NCI-H524 (cell line): ENCODE results near the gene TMEM204.

Experiments
- DNase-seq, 2 experiments: peaks; one replicate each; lab custom pipeline; 2025; lab: John Stamatoyannopoulos, UW

The TMEM204 gene

DNA sequence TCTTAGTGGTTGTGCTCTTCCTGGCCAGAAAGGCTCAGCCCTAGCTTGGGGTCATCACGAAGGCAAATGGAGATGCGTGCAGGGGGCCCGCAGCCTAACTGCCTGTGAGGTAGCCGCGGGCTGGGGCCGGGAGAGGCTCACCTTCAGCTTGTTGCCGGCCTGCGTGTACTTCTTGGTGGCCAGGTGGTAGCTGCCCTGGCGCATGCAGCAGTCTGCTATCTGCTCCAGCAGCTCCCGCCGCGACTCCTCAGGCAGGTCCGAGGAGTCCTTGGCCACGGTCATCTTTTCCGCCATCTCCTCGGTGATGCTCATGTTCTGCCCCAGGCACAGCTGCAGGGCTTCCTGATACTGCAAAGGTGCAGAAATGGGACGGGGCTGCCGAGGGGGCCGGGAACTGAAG lies 13.0 kb upstream of the TMEM204 start:
- no peak for DNase-seq

DNA sequence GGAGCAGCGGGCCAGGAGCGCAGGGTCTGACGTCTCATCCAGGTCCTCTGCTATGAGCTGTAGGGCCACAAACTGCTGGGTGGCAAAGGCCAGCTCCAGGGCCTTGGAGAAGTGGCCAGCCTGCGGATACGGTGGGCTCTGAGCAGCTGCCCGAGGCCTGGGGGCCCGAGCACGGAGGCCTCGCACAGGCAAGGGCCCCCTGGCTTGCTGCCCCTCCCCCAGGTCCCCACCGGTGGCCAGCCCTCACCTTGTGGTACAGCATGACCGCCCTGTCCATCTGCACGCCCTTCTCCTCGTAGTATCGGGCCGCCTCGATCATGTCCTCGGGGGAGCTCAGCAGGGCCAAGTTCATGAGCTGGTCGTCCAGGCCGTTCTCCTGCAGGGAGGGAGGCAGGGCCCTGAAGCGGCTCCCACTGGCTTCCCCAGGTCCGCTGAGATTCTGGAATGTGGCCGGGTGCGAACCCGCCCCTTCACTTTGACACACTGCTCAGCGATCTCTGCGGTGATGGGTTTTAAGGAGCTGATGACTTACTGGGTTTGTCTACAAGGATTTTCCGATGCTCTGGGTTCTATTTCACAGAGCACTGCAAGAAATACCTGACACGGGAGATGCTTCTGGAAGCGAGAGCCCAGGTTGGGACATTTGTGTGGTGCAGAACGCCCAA lies 9.8 kb upstream of the TMEM204 start:
- no peak for DNase-seq

DNA sequence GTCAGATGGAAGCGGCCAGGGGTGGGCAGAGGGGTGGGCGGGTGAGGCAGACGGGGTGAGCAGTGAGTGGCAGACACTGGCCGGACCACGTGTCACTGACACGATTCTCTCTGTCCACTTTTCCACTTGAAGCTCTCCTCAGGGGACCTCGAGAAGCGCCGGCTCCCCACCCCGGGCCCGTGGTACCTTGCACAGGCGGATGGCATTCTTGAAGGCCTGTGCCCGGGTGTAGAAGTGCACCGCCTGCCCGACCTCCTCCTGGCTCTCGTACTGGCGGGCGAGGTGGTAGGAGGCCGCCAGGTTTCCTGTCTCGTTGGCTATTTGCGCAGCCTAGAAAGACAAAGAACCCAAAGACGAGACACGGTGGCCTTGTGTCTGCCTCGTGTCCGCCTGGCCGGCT lies 9.1 kb upstream of the TMEM204 start:
- no peak for DNase-seq

DNA sequence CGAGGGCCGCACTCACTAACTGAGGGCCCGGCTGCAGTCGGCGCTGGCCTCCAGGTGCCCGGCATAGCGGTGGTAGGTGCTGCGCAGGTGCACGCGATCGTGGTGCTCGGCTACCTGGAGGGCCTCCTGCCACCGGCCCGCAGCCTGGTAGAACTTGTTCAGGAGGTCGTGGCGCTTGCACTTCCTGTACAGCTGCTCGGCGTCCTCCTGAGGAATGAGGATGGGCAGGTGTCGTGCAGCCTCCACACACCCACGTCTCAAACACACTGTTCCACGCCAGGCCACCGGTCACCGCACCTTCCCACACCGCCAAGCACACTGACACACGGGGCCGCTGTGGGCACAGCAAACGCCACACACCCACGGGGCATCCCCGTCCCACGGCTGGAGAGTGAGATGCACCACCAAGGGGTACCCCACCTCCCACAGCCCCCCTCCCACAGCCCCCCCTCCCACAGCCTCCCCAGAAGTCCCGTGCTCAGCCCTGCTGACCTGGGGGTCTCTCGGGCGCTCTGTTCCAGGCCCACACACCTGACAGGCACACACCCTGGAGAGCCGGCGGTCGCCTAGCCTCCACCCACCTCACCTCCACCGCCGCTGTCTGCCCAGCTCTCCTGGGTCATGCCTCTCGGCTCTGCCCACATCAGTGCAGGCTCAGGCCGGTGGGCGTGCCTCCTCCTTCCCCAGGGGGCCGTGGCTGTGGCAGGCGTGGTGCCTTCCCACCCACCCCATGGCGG lies 7.4 kb upstream of the TMEM204 start:
- DNase-seq, result no peak

DNA sequence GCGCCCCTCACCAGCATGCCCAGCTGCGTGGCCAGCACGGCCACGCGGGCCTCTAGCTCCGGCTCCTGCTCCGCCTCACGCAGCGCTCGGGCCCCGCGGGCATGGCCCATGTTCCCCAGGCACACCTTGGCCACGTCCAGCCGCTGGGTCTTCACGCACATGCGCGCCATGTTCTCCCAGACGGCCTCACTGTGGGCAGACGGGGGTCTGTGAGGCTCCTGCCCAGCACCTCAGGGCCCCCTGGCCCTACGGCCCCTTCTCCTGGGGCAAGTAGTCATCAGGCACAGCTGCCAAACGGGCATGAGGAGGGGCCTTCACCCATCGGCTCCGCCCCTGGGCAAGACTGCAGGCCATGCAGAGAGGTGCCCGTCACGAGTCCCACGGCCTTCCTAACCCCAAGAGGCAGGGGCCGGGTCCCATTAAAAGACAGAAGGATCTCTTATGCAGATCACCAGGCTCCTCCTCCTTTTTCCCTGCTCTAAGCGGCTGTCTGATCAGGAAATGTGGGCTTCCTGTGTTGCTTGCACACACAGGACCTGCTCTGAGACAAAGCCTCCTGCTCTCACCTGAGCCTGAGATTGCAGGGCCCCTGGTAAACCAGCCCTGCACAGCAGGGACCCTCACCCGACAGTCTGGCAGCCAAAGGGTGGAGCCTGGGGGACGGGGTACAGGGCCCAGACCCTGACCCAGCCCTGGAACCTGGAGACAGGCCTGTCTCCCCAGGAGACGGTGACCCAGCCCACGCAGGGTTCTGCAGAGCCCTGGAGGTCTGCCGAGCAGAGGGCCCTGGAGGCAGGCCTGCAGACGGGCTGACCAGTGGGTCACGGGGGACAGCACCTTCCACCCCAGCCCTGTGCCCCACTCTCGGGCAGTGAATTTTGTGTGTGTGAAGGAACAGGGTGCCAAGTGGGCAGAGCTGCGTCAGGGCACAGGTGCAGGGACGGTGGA lies 6.6 kb upstream of the TMEM204 start:
- no peak for DNase-seq

DNA sequence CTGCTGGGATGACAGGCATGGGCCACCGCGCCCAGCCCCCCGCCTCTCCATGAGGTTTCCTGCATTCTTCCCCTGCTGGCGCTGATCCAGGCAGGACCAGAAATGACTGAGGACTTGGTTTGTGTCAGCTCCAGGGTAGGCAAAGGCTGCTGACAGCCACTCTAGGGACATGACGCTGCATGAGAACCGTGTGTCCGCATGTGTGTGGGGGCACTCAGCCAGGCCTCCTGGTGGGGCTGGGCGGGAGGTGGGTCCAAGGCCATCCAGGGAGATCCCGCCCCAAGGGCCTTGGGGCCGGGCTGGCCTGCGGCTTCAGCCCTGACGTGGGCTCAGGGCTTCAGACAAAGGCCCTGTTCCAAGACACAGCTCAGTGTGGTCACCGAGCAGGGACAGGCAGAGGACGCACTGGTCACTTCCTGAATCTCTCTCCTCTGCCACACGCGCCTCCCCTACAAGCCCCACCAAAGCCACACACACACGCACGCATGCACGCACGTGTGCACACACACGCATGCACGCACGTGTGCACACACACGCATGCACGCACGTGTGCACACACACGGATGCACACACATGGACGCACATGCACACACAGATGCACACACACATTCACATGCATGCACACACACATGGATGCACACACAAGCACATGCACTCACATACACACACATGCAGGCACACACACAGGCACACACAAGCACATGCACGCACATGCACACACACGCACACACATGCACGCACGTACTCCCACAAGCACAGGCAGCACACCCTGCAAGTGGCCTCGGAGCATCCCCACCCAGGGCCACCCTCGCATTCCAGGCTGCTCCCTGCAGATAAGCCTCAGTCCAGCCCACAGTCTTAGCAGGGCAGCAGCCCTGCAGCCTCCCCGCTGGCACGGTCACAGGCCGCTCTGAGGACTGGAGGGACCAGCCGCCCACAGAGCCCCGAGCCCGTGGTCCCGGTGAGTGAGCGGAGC lies 5.3 kb upstream of the TMEM204 start:
- DNase-seq, result no peak

DNA sequence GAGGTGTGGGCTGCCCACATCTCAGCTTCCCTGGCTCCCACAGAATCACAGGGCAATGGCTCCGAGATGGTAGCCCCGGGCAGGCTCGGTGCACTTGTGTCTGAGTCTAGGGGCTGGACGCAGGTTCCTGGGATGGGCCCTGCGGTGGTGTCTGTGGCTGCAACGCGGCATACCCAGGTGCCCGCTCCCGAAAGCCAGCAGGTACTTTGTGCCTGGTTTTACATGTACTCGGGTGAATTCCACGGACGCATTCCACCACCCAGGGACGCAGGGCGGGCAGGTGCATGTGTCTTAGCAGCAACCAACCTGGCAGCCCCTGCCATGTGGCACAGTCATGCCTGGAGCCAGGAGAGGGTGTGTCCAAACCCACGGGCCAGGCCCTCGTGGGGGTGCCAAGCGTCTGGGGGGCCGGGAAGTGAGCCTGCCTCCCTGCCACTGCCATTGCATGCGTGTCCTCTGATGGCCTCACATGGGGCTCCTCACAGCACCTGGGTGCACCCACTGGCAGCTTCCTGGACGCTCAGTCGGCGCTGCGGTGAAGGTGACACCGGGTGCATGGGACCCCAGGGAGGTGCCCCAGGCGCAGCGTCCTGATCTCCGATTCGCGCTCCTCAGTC lies 4.4 kb upstream of the TMEM204 start:
- DNase-seq, result no peak

DNA sequence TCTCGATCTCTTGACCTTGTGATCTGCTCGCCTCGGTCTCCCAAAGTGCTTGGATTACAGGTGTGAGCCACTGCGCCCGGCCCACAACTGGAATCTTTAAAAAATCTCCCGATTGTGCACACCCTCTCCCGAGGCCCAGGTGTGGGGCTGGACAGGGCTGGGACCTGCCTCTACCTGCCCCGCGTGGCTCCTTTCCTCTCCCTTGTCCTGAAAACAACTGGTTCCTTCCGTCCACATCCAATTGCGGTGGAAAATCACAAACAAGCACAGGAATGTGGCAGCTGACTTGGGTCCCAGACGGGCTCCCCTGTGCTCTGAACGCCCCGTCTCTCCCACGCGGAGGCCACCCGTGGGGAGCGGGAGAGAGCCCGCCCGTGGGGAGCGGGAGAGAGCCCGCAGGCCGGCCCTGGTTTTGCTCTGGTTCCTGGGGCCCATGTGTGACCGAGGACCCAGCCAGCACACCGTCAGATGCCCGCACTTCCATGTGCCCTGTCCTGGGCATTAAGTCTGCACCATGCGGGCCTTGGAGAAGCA lies 3.0 kb upstream of the TMEM204 start:
- no peak for DNase-seq

DNA sequence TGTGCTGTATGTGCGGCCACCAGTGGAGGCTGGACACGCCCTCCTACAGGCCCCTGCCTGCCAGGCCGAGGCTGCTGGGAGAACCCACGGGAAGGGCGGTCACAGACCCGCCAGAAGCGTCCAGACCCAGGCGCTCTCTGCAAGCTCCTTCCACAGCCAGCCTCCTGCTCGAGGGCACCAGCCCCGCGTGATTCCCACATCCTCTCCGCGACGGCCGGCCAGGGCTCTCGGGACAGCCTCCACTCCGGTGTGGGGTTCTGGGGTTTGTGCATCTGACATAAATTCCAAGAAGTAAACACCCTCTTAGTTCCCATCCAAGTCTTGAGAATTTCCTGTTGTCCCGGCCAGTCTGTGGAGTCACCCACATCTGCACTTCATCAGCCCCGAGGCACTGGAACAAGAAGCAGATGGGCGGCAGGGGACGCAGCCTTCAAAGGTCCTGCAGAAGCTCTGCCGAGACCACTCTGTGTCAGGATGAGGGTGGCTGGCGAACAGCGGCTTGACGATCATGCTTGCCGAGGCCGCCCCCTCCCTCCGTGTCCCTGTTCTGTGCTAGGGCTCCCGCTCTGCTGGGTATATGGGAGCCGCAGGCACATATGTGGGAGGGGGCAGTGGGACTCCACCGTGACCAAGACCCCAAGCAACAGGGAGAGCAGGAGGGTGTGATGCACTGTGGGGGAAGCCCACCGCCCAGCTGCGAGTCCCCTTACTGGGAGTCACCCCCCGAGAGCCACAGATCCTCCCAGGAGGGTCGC lies 2.4 kb upstream of the TMEM204 start:
- DNase-seq, result no peak

DNA sequence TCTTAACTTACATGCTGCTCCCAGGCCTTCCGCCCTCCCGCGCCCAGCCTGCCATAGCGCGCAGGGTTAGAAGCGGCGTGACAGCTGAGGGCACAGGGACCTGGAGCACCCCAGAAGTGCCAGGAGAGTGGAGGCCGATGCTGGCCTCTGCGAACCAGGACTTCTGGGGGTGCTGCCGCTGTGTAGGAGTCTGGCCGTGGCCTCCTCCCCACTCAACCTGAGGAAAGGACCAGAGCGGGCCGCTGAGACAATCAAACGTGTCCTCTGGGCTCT lies 1.9 kb upstream of the TMEM204 start:
- no peak for DNase-seq

DNA sequence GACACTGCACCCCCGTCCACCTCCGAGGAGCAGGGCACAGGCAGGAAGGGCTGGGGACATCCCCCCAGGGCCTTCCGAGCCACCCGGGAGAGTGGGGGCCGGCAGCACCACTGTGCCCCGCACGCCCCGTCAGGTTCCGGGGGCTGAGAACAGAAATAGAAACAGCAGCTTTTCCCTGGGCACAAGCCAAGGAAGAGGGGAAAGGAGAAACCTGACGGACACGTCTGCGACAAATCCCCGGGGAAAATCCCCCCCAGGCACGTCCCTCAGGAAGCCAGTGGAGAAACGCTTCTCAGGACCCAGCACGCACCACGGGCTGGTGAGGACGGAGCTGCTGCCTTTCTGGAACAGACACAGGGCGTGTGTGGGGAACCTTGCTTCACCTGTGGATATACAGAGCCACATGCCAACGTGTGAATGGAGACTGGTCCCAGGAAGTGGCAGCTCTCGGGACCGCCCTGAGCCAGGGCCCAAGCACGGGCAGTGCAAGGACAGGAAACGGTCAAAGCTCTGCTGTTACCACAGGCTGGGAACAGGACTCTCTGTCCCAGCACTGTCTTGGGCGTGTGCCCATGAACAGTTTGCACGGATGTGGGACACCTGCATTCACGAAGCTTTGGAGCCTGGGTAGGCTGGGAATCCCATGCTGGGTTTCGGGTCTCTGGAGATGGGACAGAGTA lies 1.2 kb upstream of the TMEM204 start:
- DNase-seq, result no peak

DNA sequence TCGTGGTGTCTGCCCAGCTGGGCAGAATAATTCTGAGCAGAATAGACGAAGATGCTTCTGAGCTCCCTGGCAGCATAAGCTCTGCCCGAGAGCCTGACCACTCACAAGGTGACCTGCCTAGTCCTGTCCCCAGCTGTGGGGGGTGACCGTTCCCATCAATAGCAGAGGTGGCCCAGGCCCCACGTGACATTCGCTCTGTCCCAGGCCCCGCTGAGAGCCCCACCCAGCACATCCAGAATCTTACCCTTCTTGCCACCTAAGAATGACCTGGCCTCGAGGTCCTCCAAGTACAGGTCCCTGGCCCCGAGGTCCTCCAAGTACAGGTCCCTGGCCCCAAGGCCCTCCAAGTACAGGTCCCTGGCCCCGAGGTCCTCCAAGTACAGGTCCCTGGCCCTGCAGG lies 695 bp upstream of the TMEM204 start:
- DNase-seq, result no peak

DNA sequence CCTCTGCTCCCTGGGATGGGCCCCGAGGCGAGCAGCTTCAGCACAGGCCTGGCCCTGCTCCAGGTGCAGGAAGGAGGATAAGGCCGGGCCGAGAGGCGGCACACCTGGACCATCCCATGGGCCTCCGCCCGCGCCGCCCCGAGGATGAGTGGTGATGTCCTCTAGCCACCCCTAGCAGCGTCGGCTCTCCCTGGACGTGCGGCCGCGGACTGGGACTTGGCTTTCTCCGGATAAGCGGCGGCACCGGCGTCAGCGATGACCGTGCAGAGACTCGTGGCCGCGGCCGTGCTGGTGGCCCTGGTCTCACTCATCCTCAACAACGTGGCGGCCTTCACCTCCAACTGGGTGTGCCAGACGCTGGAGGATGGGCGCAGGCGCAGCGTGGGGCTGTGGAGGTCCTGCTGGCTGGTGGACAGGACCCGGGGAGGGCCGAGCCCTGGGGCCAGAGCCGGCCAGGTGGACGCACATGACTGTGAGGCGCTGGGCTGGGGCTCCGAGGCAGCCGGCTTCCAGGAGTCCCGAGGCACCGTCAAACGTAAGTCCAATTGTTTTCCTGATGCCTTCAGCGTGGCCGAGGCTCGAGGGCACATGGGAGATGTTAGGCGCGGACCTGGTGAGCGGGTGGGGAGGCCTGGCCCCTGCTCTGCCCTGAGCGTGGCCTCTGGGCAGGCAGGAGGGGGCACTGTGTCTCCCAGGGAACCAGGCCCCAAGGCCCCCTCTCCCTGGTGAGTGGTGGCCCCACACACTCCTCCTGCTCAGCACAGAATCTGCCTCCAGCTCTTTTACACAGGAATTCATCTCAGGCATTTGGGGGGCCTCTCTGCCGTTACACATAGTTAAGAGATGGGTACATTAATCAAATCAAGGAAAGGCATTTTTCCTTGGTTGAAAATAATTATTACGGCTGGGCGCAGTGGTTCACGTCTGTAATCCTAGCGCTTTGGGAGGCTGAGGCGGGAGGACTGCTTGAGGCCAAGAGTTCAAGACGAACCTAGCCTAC lies 855 bp downstream of the TMEM204 start:
- DNase-seq, result no peak

DNA sequence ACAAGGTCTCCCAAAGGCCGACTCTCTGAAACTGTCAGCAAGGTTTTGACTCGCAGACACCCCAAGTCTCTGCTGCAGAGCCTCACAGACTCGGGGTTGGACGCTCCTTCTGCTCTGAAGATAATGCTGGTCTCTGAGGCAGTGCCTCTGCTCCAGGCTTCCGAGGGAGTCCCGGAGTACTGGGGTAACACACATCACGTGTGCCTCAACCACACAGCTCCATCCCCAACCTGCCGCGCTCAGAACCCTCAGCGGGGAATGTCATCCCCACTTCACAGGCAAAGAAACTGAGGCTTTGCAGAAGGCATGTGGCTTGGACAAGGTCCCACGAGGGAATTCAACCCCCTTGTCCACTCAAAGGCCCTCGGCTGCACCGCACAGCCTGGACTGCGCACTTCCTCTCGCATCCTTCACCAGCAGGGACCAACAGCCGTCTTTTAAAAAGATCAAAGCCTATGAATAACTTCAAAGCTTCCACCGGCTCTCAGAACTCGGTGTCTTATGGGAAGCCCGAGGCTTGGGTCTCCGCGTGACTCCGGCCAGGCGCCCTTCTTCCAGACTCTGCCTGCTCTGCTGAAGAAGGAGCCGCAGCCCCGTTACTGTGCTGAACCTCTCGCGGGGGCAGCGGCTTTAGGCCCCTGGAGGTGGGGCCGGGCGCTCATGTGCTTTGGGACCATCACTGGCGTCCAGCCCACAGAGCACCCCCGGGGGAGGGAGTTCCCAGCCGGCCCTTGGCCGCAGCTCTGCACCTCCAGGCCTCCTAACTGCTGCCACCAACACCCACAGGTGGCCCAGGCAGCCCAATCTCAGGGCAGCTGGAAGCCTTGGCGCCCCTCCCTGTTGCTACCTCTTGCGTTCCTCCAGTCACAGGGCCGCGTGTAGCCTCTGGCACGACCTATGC lies 2.2 kb downstream of the TMEM204 start:
- no peak for DNase-seq

DNA sequence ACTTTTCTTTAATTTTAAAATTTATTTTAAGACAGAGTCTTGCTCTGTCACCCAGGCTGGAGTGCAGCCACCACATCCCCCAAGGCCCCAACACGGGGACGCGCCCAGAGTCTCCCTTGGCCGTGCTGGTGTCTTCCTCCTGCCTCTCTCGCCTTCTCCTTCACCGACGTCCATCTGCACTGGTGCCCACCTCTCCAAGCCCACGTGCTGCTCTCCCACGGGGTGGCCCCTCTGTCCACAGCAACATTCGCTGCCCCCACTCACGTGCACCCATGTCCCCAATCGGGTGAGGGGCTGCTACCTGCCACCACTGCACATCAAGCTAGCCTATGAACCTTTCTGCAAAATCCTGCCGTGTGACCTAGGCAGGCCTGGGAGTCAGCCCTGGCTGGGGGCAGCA lies 3.1 kb downstream of the TMEM204 start:
- no peak for DNase-seq

DNA sequence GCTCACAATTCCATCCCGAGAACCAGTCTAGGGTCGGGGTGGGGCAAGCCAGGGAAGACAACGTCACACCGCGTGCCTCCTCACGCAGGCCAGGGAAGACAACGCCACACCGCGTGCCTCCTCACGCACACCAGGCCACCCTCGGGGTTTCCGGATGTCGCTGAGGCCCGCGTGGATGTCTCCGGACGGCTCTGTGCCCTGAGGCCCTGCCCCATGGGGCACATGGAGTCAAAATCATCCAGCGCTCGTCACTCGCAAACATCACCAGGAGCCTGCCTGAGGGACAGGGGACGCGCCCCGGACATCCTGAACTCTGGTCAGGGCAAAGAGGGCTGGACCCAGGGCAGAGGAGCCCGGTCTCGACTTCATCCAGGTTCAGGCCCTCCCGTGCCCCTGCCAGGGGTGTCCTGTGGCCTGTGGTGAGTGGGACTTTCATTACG lies 3.7 kb downstream of the TMEM204 start:
- no peak for DNase-seq

DNA sequence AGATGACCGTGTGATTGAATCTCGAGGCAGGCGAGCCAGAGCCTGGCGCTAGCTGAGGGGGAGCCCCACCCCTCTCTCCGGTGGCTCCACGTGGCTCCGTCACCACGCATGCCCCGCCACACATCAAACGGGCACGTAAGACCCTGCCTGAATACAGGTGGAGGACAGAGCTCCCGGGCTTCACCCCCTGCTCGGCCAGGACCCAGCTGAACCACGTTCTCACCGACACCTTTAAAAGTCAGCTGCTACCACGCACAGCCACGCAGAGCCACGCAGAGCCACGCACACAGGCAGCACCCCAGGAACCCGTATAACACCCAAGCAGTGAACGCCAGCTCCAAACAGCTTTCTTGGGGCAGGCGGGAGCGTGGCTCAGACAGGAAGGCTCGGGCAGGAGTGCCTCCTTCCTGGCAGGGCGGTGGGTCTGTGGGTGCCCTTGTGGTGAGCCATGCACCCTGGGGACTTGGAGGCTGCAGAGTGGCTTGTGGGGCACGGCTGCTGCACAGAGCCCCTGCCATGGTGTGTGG lies 4.4 kb downstream of the TMEM204 start:
- DNase-seq, result no peak
